ENCODE measurements around the gene PPP1R14C. TPM values are rescaled to one million over a fixed set of nuclear protein-coding genes. Genes with fewer than 3 reads are reported as not detected.

PPP1R14C gene
- total RNA-seq, 1 experiment from 2014 or later = 2.5 TPM

GRCh38 chr6:150208611-150209352 is 65.9 kb downstream of the PPP1R14C start:
- Mint-ChIP-seq H3K4me3 (ENCODE audit: unreplicated experiment) (no peak overlapping the region), H3K27me3 (ENCODE audit: insufficient read depth, unreplicated experiment) (no peaks in the 10 kb centered on the region), H3K4me1 (ENCODE audit: low read depth, unreplicated experiment) (no peaks in the 10 kb centered on the region), H3K27ac (ENCODE audit: unreplicated experiment) (no peak overlapping the region), H3K36me3 (ENCODE audit: insufficient read depth, unreplicated experiment) (no peaks in the 10 kb centered on the region), H3K9me3 (ENCODE audit: unreplicated experiment) (no peaks in the 10 kb centered on the region)
- POLR2A ChIA-PET = no interaction called here
- no peak for TF ChIP-seq CTCF (IDR thresholded peaks at IDR 0.05; ENCODE audit: insufficient read depth in 1 of 2, low read depth in 1 of 2, low read length in 1 of 2, severe bottlenecking in 1 of 2, unreplicated experiment in 1 of 2)
- intact Hi-C loops (cut with micrococcal nuclease; ENCODE audit: unreplicated experiment) = no loop called here
- Histone ChIP-seq H3K27me3 (replicated peaks; ENCODE audit: control insufficient read depth, insufficient read depth, low read length) (no peaks in the 10 kb centered on the region), H3K36me3 (ENCODE audit: control insufficient read depth, insufficient read depth, low read length) (no peaks in the 10 kb centered on the region), H3K9me3 (no peaks in the 10 kb centered on the region), H3K4me1 (no peaks in the 10 kb centered on the region), H3K4me3 (ENCODE audit: low read depth, low read length) (no peak overlapping the region)
- DNase-seq = no peak
- CTCF ChIA-PET = no interaction called here
- BruUV-seq (replicated peaks) = no TSS peak

- TF ChIP-seq CTCF (IDR thresholded peaks at IDR 0.05; ENCODE audit: insufficient read depth in 1 of 2, low read depth in 1 of 2, low read length in 1 of 2, severe bottlenecking in 1 of 2, unreplicated experiment in 1 of 2) = no peak
- Mint-ChIP-seq H3K9me3 (ENCODE audit: unreplicated experiment) (no peaks in the 10 kb centered on the region), H3K4me3 (ENCODE audit: unreplicated experiment) (no peak overlapping the region), H3K27me3 (ENCODE audit: insufficient read depth, unreplicated experiment) (no peaks in the 10 kb centered on the region), H3K27ac (ENCODE audit: unreplicated experiment) (no peak overlapping the region), H3K4me1 (ENCODE audit: low read depth, unreplicated experiment) (no peaks in the 10 kb centered on the region), H3K36me3 (ENCODE audit: insufficient read depth, unreplicated experiment) (no peaks in the 10 kb centered on the region)
- intact Hi-C loops (cut with micrococcal nuclease; ENCODE audit: unreplicated experiment) = no loop called here
- ChIA-PET POLR2A (no interaction called here), CTCF (no interaction called here)
- no peak for DNase-seq
- no peaks in the 10 kb centered on the region for H3K9me3 ChIP-seq
- H3K4me3 ChIP-seq (ENCODE audit: low read depth, low read length) = no peak overlapping the region
- H3K36me3 ChIP-seq (ENCODE audit: control insufficient read depth, insufficient read depth, low read length) = no peaks in the 10 kb centered on the region
- no TSS peak for BruUV-seq (replicated peaks)
- H3K27me3 ChIP-seq (replicated peaks; ENCODE audit: control insufficient read depth, insufficient read depth, low read length) = no peaks in the 10 kb centered on the region
- H3K4me1 ChIP-seq = no peaks in the 10 kb centered on the region
Measured at GRCh38 chr6:150209415-150209814, 66.6 kb downstream of the PPP1R14C start.

- H3K4me3 Mint-ChIP-seq (ENCODE audit: unreplicated experiment) = no peak overlapping the region
- Histone ChIP-seq H3K27me3 (replicated peaks; ENCODE audit: control insufficient read depth, insufficient read depth, low read length) (no peaks in the 10 kb centered on the region), H3K36me3 (ENCODE audit: control insufficient read depth, insufficient read depth, low read length) (no peaks in the 10 kb centered on the region), H3K9me3 (no peaks in the 10 kb centered on the region), H3K4me1 (no peaks in the 10 kb centered on the region), H3K4me3 (ENCODE audit: low read depth, low read length) (no peak overlapping the region)
- no peaks in the 10 kb centered on the region for H3K9me3 Mint-ChIP-seq (ENCODE audit: unreplicated experiment)
- ChIA-PET POLR2A (no interaction called here), CTCF (interaction anchor here (0.8 kb wide), 1 partner anchor 10 kb away, joined by 3 read pairs; no protein-coding TSS in a partner anchor)
- no peak overlapping the region for H3K27ac Mint-ChIP-seq (ENCODE audit: unreplicated experiment)
- intact Hi-C loops (cut with micrococcal nuclease; ENCODE audit: unreplicated experiment) = no loop called here
- BruUV-seq (replicated peaks) = no TSS peak
- no peaks in the 10 kb centered on the region for H3K27me3 Mint-ChIP-seq (ENCODE audit: insufficient read depth, unreplicated experiment)
- no peaks in the 10 kb centered on the region for H3K36me3 Mint-ChIP-seq (ENCODE audit: insufficient read depth, unreplicated experiment)
- H3K4me1 Mint-ChIP-seq (ENCODE audit: low read depth, unreplicated experiment) = no peaks in the 10 kb centered on the region
- TF ChIP-seq CTCF (IDR thresholded peaks at IDR 0.05; ENCODE audit: insufficient read depth in 1 of 2, low read depth in 1 of 2, low read length in 1 of 2, severe bottlenecking in 1 of 2, unreplicated experiment in 1 of 2) = no peak
- no peak for DNase-seq
Measured at GRCh38 chr6:150211700-150212511, 69.1 kb downstream of the PPP1R14C start.

Measured in Caco-2 (cell line).